Heart left ventricle (tissue), 13 donors: ENCODE measurements around the gene AP3M1.

Experiments
- CTCF ChIP-seq, 12 donors: fragments of 200-600 bp; sonication (generic) in 4 of 12; IDR thresholded peaks; one replicate each; pipeline versions ENCODE4 v1.5.0 to v1.8.0; 2018 to 2022; ENCODE audit warnings: antibody characterized with exemption in 12 of 12, mild to moderate bottlenecking in 5 of 12
- POLR2A ChIP-seq, 2 donors: fragments of 450-650 bp; IDR thresholded peaks; one replicate each; pipeline ENCODE4 v1.6.1; 2017; ENCODE audit warnings: antibody characterized with exemption in 2 of 2, mild to moderate bottlenecking in 2 of 2, moderate library complexity in 2 of 2
- donor health status: ischemic (EF 13 %, LVEDD 7.1; RV severe dilation, severe dysfunction).
- donor health status: DM: no; HTN: yes; CAD: no.
- donor health status: DM: no; HTN: no; CAD: no.
- donor health status: ischemic (EF 25% LVEDD 6.9; RV normal size, moderate dysfunction).
- donor health status: ischemic (EF 25% LVEDD 5.7; RV mildly dilated, moderate dysfunction).
- donor health status: ischemic (EF 35%, LVEDD 5.7; RV mildly dilated, moderate dysfunction).
- donor health status: nonischemic (EF 11% LVEDD 7.7; RV severe dilation, severe dysfunction).
- donor health status: DM: yes; HTN: yes; CAD: no.
- donor health status: PGD.
- donor health status: ischemic (EF 29% LVEDD 5.4; RV normal size, mild dysfunction).
- donor health status: nonischemic (EF 23%, LVEDD 6.1; RV moderate dilation, normal function).

- TF ChIP-seq POLR2A (IDR thresholded peaks at IDR 0.05), result no peak
- no peak for TF ChIP-seq CTCF (IDR thresholded peaks at IDR 0.05)
These were observed 25.1 kb upstream of the AP3M1 start for GRCh38 chr10:74175510-74176379.
